ENCODE data around the gene NDUFS8. TPM values are rescaled to one million over a fixed set of nuclear protein-coding genes. Genes with fewer than 3 reads are reported as not detected.

NDUFS8 gene
- total RNA-seq, 1 donor from 2014 or later, result 93.7 TPM

DNA sequence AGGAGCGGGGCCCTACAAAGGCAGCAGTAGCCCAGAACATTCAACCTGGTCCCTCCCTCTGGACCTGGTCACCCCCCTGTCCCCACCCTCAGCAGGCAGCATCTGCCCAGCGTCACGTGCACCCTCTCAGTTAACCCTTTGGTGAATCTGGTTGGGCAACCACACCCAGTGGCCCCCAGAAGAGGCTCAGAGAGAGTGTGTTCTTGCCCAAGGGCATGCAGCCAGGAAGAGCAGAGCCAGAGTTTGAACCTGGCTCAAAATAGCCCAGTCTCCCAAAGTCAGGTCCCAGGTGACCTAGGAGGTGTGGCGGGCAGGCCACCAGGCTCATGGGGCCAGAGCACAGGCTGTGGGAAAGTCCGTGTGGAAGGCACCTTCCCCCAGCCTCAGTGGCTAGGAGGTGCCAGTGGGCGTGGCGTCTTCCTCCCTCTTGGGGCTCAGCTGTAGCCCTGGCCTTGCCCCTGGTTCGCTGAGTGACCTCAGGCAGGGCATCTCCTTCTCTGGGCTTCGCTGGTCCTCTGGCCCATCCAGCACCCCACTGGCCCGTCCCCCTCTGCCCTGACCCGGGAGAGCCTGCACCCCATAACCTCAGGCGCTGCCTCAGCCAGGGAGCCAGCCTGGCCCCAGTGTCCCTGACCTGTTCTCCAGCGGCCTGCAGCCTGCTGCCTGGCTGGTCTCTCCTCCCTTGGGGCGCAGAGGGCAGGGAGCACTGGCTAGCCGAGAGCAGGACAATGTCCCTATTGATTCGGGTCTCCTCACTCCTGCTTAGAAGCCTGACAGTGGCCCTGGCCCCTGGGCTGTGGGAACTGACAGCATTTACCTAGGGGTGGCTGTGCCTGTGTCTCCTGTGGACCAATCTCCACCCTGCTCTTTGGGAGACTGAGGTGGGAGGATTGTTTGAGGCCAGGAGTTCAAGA lies 13.3 kb upstream of the NDUFS8 start:
- ChIA-PET POLR2A (no interaction called here), CTCF (no interaction called here)
- no peaks in the 10 kb centered on the region for H3K4me1 Mint-ChIP-seq
- no peak for ATAC-seq (ENCODE audit: low read depth)
- no peak for DNase-seq
- no peaks in the 10 kb centered on the region for H3K36me3 Mint-ChIP-seq (ENCODE audit: low read depth)
- no peak overlapping the region for H3K4me3 Mint-ChIP-seq
- H3K9me3 Mint-ChIP-seq, result no peaks in the 10 kb centered on the region
- intact Hi-C loops (cut with micrococcal nuclease), result no loop called here
- no peaks in the 10 kb centered on the region for H3K27me3 Mint-ChIP-seq
- TF ChIP-seq CTCF (IDR thresholded peaks at IDR 0.05), result no peak
- no peak overlapping the region for H3K27ac Mint-ChIP-seq

GRCh38 chr11:68017980-68018729 lies 12.3 kb upstream of the NDUFS8 start:
- no peaks in the 10 kb centered on the region for H3K27me3 Mint-ChIP-seq
- no peak for TF ChIP-seq CTCF (IDR thresholded peaks at IDR 0.05)
- POLR2A ChIA-PET, result no interaction called here
- DNase-seq (no peak), ATAC-seq (ENCODE audit: low read depth) (no peak)
- no peaks in the 10 kb centered on the region for H3K9me3 Mint-ChIP-seq
- no peak overlapping the region for H3K27ac Mint-ChIP-seq
- H3K36me3 Mint-ChIP-seq (ENCODE audit: low read depth), result no peaks in the 10 kb centered on the region
- no peaks in the 10 kb centered on the region for H3K4me1 Mint-ChIP-seq
- intact Hi-C loops (cut with micrococcal nuclease), result no loop called here
- CTCF ChIA-PET, result no interaction called here
- no peak overlapping the region for H3K4me3 Mint-ChIP-seq

- no peak for ATAC-seq (ENCODE audit: low read depth)
- Mint-ChIP-seq H3K9me3 (no peaks in the 10 kb centered on the region), H3K27me3 (no peaks in the 10 kb centered on the region), H3K36me3 (ENCODE audit: low read depth) (no peaks in the 10 kb centered on the region), H3K27ac (no peak overlapping the region), H3K4me3 (no peak overlapping the region), H3K4me1 (no peaks in the 10 kb centered on the region)
- intact Hi-C loops (cut with micrococcal nuclease), result no loop called here
- CTCF ChIA-PET, result no interaction called here
- no peak for TF ChIP-seq CTCF (IDR thresholded peaks at IDR 0.05)
- no peak for DNase-seq
- POLR2A ChIA-PET, result no interaction called here
Observed at GRCh38 chr11:68018730-68019190, 11.7 kb upstream of the NDUFS8 start.

GRCh38 chr11:68019486-68019885 lies 11.0 kb upstream of the NDUFS8 start:
- Mint-ChIP-seq H3K27ac (no peak overlapping the region), H3K27me3 (no peaks in the 10 kb centered on the region), H3K36me3 (ENCODE audit: low read depth) (no peaks in the 10 kb centered on the region), H3K4me3 (no peak overlapping the region), H3K9me3 (no peaks in the 10 kb centered on the region), H3K4me1 (no peaks in the 10 kb centered on the region)
- DNase-seq, result no peak
- intact Hi-C loops (cut with micrococcal nuclease), result no loop called here
- POLR2A ChIA-PET, result no interaction called here
- TF ChIP-seq CTCF (IDR thresholded peaks at IDR 0.05), result no peak
- no peak for ATAC-seq (ENCODE audit: low read depth)
- CTCF ChIA-PET, result interaction anchor here (1.9 kb wide), 1 partner anchor 9 kb away, joined by 5 read pairs; the partner anchor contains the start of gene ALDH3B1

DNA sequence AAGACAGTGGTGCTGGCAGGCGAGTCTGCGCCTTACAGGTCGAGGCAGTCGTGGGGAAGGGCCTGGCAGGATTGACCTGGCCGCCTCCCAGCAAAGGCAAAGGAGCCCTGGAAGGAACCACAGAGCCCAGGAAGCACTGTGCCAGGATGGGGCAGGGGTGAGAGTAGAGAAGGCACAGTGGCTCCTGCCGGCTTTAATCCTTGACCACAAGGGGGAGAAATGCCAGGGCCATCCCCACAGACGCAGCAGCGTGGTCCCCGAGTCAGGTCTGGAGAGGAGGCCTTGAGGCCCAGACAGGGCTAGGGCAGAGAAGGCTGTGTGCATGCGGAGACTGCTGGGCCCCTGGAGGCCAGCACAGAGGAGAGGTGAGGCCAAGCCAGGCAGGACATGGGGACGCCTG lies 9.9 kb upstream of the NDUFS8 start:
- ChIA-PET CTCF (interaction anchor here (1.9 kb wide), 1 partner anchor 10 kb away, joined by 5 read pairs; the partner anchor contains the start of gene ALDH3B1), POLR2A (no interaction called here)
- Mint-ChIP-seq H3K27ac (no peak overlapping the region), H3K4me1 (no peaks in the 10 kb centered on the region), H3K27me3 (no peaks in the 10 kb centered on the region), H3K9me3 (peaks cover 2% of the 10 kb centered on the region), H3K4me3 (no peak overlapping the region), H3K36me3 (ENCODE audit: low read depth) (no peaks in the 10 kb centered on the region)
- TF ChIP-seq CTCF (IDR thresholded peaks at IDR 0.05), result no peak
- intact Hi-C loops (cut with micrococcal nuclease), result no loop called here
- DNase-seq, result no peak
- no peak for ATAC-seq (ENCODE audit: low read depth)

Measured in activated B cell treated with CpG ODN at 0.5 μM for 24 hours (primary cell).